SW480 (cell line): Measurements from ENCODE around the gene ADPRHL1.
"Not testable (repeated sequence)": the region's sequence is repeated elsewhere in the genome, so short reads cannot be mapped to it uniquely, and the experiment has no call there.

ENCODE experiments used
- DNase-seq: peaks from one replicate; pipeline ENCODE4 v3.0.0-alpha.2; 2016; ENCODE audit warnings: low spot score

The ADPRHL1 gene

GRCh38 chr13:113477724-113478123, 24.4 kb upstream of the ADPRHL1 start:
- no peak for DNase-seq

- DNase-seq: no peak
These were observed 23.5 kb upstream of the ADPRHL1 start for GRCh38 chr13:113476811-113477210.

- DNase-seq: no peak
These were observed 22.6 kb upstream of the ADPRHL1 start for GRCh38 chr13:113475911-113476310.

GRCh38 chr13:113475280-113475679, 22.0 kb upstream of the ADPRHL1 start:
- DNase-seq: no peak

- DNase-seq: no peak
These were observed 20.9 kb upstream of the ADPRHL1 start for GRCh38 chr13:113474179-113474578.

GRCh38 chr13:113472355-113473025, 19.2 kb upstream of the ADPRHL1 start:
- no peak for DNase-seq

- no peak for DNase-seq
These were observed 18.6 kb upstream of the ADPRHL1 start for GRCh38 chr13:113471844-113472243.

GRCh38 chr13:113470635-113471163, 17.4 kb upstream of the ADPRHL1 start:
- not testable (repeated sequence) for DNase-seq

- no peak for DNase-seq
These were observed 16.8 kb upstream of the ADPRHL1 start for GRCh38 chr13:113470073-113470472.

- no peak for DNase-seq
These were observed 16.3 kb upstream of the ADPRHL1 start for GRCh38 chr13:113469582-113469981.

GRCh38 chr13:113468472-113469201, 15.3 kb upstream of the ADPRHL1 start:
- no peak for DNase-seq

- DNase-seq: no peak
These were observed 14.7 kb upstream of the ADPRHL1 start for GRCh38 chr13:113468029-113468428.

- DNase-seq: no peak
These were observed 13.1 kb upstream of the ADPRHL1 start for GRCh38 chr13:113466383-113466782.

- no peak for DNase-seq
These were observed 12.0 kb upstream of the ADPRHL1 start for GRCh38 chr13:113465300-113465699.

GRCh38 chr13:113464476-113464875, 11.2 kb upstream of the ADPRHL1 start:
- DNase-seq: no peak

GRCh38 chr13:113461022-113461751, 7.9 kb upstream of the ADPRHL1 start:
- no peak for DNase-seq

GRCh38 chr13:113460599-113460998, 7.3 kb upstream of the ADPRHL1 start:
- DNase-seq: no peak

- no peak for DNase-seq
These were observed 6.8 kb upstream of the ADPRHL1 start for GRCh38 chr13:113460064-113460555.

GRCh38 chr13:113458253-113459065, 5.2 kb upstream of the ADPRHL1 start:
- DNase-seq: no peak

GRCh38 chr13:113457510-113457909, 4.2 kb upstream of the ADPRHL1 start:
- DNase-seq: no peak

GRCh38 chr13:113456116-113456702, 2.9 kb upstream of the ADPRHL1 start:
- DNase-seq: no peak
